Adrenal gland (tissue), 12 donors: ENCODE measurements around the gene CTNNBIP1. TPM values are rescaled to one million over a fixed set of nuclear protein-coding genes. Genes with fewer than 3 reads are reported as not detected.

Source experiments
- DNase-seq, 7 donors: peaks; one replicate each; pipeline ENCODE4 v3.0.0-alpha.2; 2019 to 2020
- H3K27ac ChIP-seq, 5 donors: fragments of 200-600 bp; sonication (generic) in 4 of 5; 1 replicate in 3 of 5; 2 replicates in 2 of 5; pipeline versions ENCODE4 v1.5.1 to v1.8.0; 2016 to 2020; ENCODE audit warnings: mild to moderate bottlenecking in 1 of 5
- H3K27me3 ChIP-seq: fragments of 200-600 bp; 2 replicates; pipeline ENCODE4 v1.8.0; 2021
- H3K36me3 ChIP-seq, 2 donors: fragments of 200-600 bp; replicated peaks in 1 of 2; 1 replicate in 1 of 2; 2 replicates in 1 of 2; pipeline versions ENCODE4 v1.5.1 to v1.8.0; 2018 to 2022
- H3K4me1 ChIP-seq, 2 donors: fragments of 200-600 bp; replicated peaks in 1 of 2; 1 replicate in 1 of 2; 2 replicates in 1 of 2; pipeline versions ENCODE4 v1.5.1 to v1.8.0; 2018 to 2021
- H3K4me3 ChIP-seq, 4 donors: fragments of 200-600 bp; sonication (generic) in 3 of 4; one replicate each; pipeline ENCODE4 v1.5.1; 2016 to 2018
- H3K9me3 ChIP-seq, 3 donors: fragments of 200-600 bp; sonication (generic) in 1 of 3; replicated peaks in 1 of 3; 1 replicate in 2 of 3; 2 replicates in 1 of 3; pipeline versions ENCODE4 v1.5.1 to v1.8.0; 2016 to 2021
- CTCF ChIP-seq, 6 experiments: fragments of 450-650 bp in 4 of 6; fragments of 200-600 bp in 2 of 6; sonication (generic) in 1 of 6; IDR thresholded peaks; 1 replicate in 5 of 6; 2 replicates in 1 of 6; pipeline versions ENCODE4 v1.5.1 to v1.8.0; 2016 to 2021; ENCODE audit warnings: antibody characterized with exemption in 6 of 6, mild to moderate bottlenecking in 2 of 6, moderate library complexity in 1 of 6
- POLR2A ChIP-seq, 2 donors: fragments of 450-650 bp; IDR thresholded peaks; one replicate each; pipeline ENCODE4 v1.6.1; 2017; ENCODE audit warnings: antibody characterized with exemption in 2 of 2, mild to moderate bottlenecking in 2 of 2, moderate library complexity in 1 of 2
- WGBS, 4 donors: extraction: QIAGEN DNeasy Blood & Tissue Kit in 2 of 4; methylation state at CpG; one replicate each; pipeline versions ENCODE4 v1.1.5 to v1.1.7; 2013 to 2017; 5-methylcytosine and 5-hydroxymethylcytosine counted together
- intact Hi-C, 2 donors: fragments of 100-400 bp; cut with DNase I; formaldehyde crosslinking; loops; one replicate each; pipeline versions ENCODE4 v1.14.1 to v1.15.0; 2022 to 2023
- polyA plus RNA-seq, 3 donors: library from polyadenylated mRNA; stranded (reverse); fragments of 200-250 nt in 2 of 3; fragments of 350-450 nt in 1 of 3; fragmentation: Illumina TruSeq in 1 of 3; extraction: RNeasy Lipid Tissue Mini Kit (QIAGEN cat#74804) in 1 of 3; gene quantifications; one replicate each; pipeline ENCODE4 v1.2.3, GENCODE V29; 2013 to 2014
- total RNA-seq, 9 donors: library from RNA; depleted of rRNA in 4 of 9; stranded (reverse); fragments of >200 nt in 4 of 9; fragments of 120-200 nt in 1 of 9; fragmentation: NEBNext Ultra II Directional in 1 of 9; extraction: Animal tissue kit (Norgen Biotek cat#: 25700) in 1 of 9; gene quantifications; one replicate each; pipeline versions ENCODE4 v1.1.0 to v1.2.4, GENCODE V29; 2013 to 2023
- donor health status: healthy with polysubstance abuse.
- donor health status: Bipolar disorder and iron deficiency.
- donor health status: DM: yes; HTN: yes; CAD: no.
- donor health status: DM: no; HTN: no; CAD: no.
- donor health status: DM: no; HTN: no; CAD: no.
- donor health status: DM: yes; HTN: yes; CAD: no.

Gene CTNNBIP1
- total and polyA plus RNA-seq, 12 donors, result 6.8 to 26.9 (median 16.0) TPM

- TF ChIP-seq POLR2A (IDR thresholded peaks at IDR 0.05), result no peak
- no peak for TF ChIP-seq CTCF (IDR thresholded peaks at IDR 0.05)
- H3K9me3 ChIP-seq, result no peaks in the 10 kb centered on the region
- peaks cover 0 to under 1% of the 10 kb centered on the region in 2 donors for H3K4me1 ChIP-seq
- no peak overlapping the region for H3K4me3 ChIP-seq
- H3K36me3 ChIP-seq, result no peaks in the 10 kb centered on the region
- no peak for DNase-seq
- H3K27me3 ChIP-seq, result no peaks in the 10 kb centered on the region
- 78 to 93% (median 85%) methylated on average over 2 of the region's 2 CpGs for WGBS, 4 donors
- intact Hi-C loops, result no loop called here
- no peak overlapping the region for H3K27ac ChIP-seq
Measured at GRCh38 chr1:9916452-9916851, 6.4 kb upstream of the CTNNBIP1 start.

- 70 to 89% (median 78%) methylated on average over 2 of the region's 2 CpGs for WGBS, 4 donors
- H3K9me3 ChIP-seq, result no peaks in the 10 kb centered on the region
- H3K27ac ChIP-seq, result no peak overlapping the region
- H3K4me3 ChIP-seq, result no peak overlapping the region
- no peak for DNase-seq
- H3K36me3 ChIP-seq, result no peaks in the 10 kb centered on the region
- H3K4me1 ChIP-seq, result peaks cover 0 to 8% of the 10 kb centered on the region in 2 donors
- no peaks in the 10 kb centered on the region for H3K27me3 ChIP-seq
- intact Hi-C loops, result no loop called here
- TF ChIP-seq POLR2A (IDR thresholded peaks at IDR 0.05) (no peak), CTCF (IDR thresholded peaks at IDR 0.05) (no peak)
Measured at GRCh38 chr1:9914610-9914937, 4.5 kb upstream of the CTNNBIP1 start.

- 84 to 87% (median 86%) methylated on average over 12 of the region's 12 CpGs for WGBS, 4 donors
- intact Hi-C loops, result no loop called here
- TF ChIP-seq CTCF (IDR thresholded peaks at IDR 0.05) (no peak), POLR2A (IDR thresholded peaks at IDR 0.05) (no peak)
- Histone ChIP-seq H3K27me3 (no peaks in the 10 kb centered on the region), H3K36me3 (no peaks in the 10 kb centered on the region), H3K4me3 (no peak overlapping the region), H3K9me3 (no peaks in the 10 kb centered on the region), H3K4me1 (peaks cover 9 to 17% of the 10 kb centered on the region in 2 donors), H3K27ac (no peak overlapping the region)
- DNase-seq, result no peak
Measured at GRCh38 chr1:9912264-9912936, 2.3 kb upstream of the CTNNBIP1 start.

- Histone ChIP-seq H3K27me3 (no peaks in the 10 kb centered on the region), H3K4me3 (peak overlapping the region in 3 of 4 donors; percentile 27 to 57 (median 33)), H3K36me3 (no peaks in the 10 kb centered on the region), H3K9me3 (no peaks in the 10 kb centered on the region), H3K4me1 (peaks cover 9 to 17% of the 10 kb centered on the region in 2 donors), H3K27ac (peak overlapping the region; percentile 83 to 95 (median 91))
- DNase-seq, result peak; percentile 99 to 100 (median 100)
- intact Hi-C loops, result no loop called here
- TF ChIP-seq POLR2A (IDR thresholded peaks at IDR 0.05), result peak; percentile 80 to 94
- peak in 1 of 6 experiments; percentile 17 for TF ChIP-seq CTCF (IDR thresholded peaks at IDR 0.05)
- 0 to 2% (median 1%) methylated on average over 25 to 45 of the region's 45 CpGs for WGBS, 4 donors
Measured at GRCh38 chr1:9910423-9911178, 532 bp upstream of the CTNNBIP1 start.
